OCI-LY7 (cell line): ENCODE data around the gene GPR15.

Source experiments
- CTCF ChIP-seq: fragments of 200-600 bp; sonication (generic); conservative IDR thresholded peaks from 2 replicates; pipeline ENCODE4 v1.5.1; 2014; ENCODE audit warnings: mild to moderate bottlenecking, antibody characterized with exemption, low read length, moderate library complexity, mixed read lengths
- EZH2phosphoT487 ChIP-seq: fragments of 200-600 bp; sonication (generic); IDR thresholded peaks from 2 replicates; pipeline ENCODE4 v1.6.1; 2018; ENCODE audit warnings: low read depth, borderline replicate concordance, mild to moderate bottlenecking, mixed run types, antibody characterized with exemption, low read length, moderate library complexity, mixed read lengths

GRCh38 chr3:98512576-98512975 lies 19.2 kb upstream of the GPR15 start:
- TF ChIP-seq CTCF (no peak), EZH2phosphoT487 (no peak)
